Measurements from ENCODE around the gene GOPC.

The GOPC gene

GRCh38 chr6:117514655-117515054 is 87.7 kb downstream of the GOPC start:
- no peak for DNase-seq (ENCODE audit: low read depth)

- no peak for DNase-seq (ENCODE audit: low read depth)
Observed at GRCh38 chr6:117513778-117514365, 88.4 kb downstream of the GOPC start.

DNA sequence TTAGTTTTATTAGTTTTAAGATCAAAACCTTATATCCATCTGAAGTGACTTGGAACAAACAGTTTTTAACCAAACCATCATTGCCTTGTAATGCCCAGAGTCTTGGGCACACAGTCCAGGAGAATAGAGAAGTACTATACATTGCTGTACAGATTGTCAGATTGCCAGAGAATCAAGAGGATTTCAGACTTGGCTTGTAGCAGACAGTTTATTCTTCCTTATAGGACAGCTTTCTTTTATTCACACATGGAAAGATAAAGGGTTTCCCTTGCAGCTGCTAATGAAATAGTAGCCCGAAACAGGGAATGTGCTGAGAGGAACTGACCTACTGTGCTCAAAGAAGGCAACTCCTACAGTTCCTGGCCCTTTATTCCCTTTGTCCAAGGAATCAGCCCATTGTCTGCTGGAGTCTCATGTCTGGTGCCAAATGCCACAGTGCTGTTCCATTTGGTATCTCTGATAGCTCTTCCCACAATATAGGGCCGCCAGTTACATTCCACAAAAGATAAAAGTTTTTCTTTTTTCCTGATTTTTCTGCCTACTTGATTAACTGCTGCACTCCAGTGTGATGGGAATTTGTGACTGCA is 89.2 kb downstream of the GOPC start:
- no peak for DNase-seq (ENCODE audit: low read depth)

- no peak for DNase-seq (ENCODE audit: low read depth)
Observed at GRCh38 chr6:117512056-117512828, 90.1 kb downstream of the GOPC start.

All from stimulated activated CD4-positive, alpha-beta T cell treated with anti-CD3 and anti-CD28 coated beads, Interleukin-2, amount 100 ng/mL, for 4 hours (primary cell).